Lower lobe of right lung (tissue), 2 donors: ENCODE measurements around the gene ABCB8. TPM values are rescaled to one million over a fixed set of nuclear protein-coding genes. Genes with fewer than 3 reads are reported as not detected.

Experiments
- ATAC-seq, 2 donors: fragments of 200-7000 bp; cut with Tn5 transposase; one replicate each; pipeline ENCODE4 v1.9.1; 2020 to 2022; ENCODE audit warnings: mild to moderate bottlenecking in 2 of 2, moderate library complexity in 2 of 2
- DNase-seq: peaks from one replicate; pipeline ENCODE4 v3.0.0-alpha.2; 2020
- H3K27ac ChIP-seq: fragments of 200-600 bp; one replicate; pipeline ENCODE4 v1.8.0; 2022
- H3K27me3 ChIP-seq: fragments of 200-600 bp; one replicate; pipeline ENCODE4 v1.8.0; 2022; ENCODE audit warnings: low read depth
- H3K36me3 ChIP-seq: fragments of 200-600 bp; one replicate; pipeline ENCODE4 v1.8.0; 2022; ENCODE audit warnings: mild to moderate bottlenecking
- H3K4me1 ChIP-seq: fragments of 200-600 bp; one replicate; pipeline ENCODE4 v1.8.0; 2022
- H3K4me3 ChIP-seq: fragments of 200-600 bp; one replicate; pipeline ENCODE4 v1.8.0; 2022; ENCODE audit warnings: mild to moderate bottlenecking
- H3K9me3 ChIP-seq: fragments of 200-600 bp; one replicate; pipeline ENCODE4 v1.8.0; 2022
- intact Hi-C: fragments of 100-400 bp; cut with DNase I; formaldehyde crosslinking; loops from one replicate; pipeline ENCODE4 v1.11.0; 2022
- total RNA-seq: library from RNA; stranded (reverse); fragmentation: NEBNext Ultra II Directional; extraction: Animal tissue kit (Norgen Biotek cat#: 25700); gene quantifications from one replicate; pipeline ENCODE4 v1.2.1, GENCODE V29; 2021
- TF ChIP-seq, protein P1 (sequence below): fragments of 200-600 bp; IDR thresholded peaks from one replicate; pipeline ENCODE4 v1.8.0; 2022; ENCODE audit warnings: antibody characterized with exemption, mild to moderate bottlenecking
- donor health status: DM: no; HTN: yes; CAD: no; lungs with severe emphysema.

The ABCB8 gene
- total RNA-seq, 1 donor from 2014 or later = 42.4 TPM

DNA sequence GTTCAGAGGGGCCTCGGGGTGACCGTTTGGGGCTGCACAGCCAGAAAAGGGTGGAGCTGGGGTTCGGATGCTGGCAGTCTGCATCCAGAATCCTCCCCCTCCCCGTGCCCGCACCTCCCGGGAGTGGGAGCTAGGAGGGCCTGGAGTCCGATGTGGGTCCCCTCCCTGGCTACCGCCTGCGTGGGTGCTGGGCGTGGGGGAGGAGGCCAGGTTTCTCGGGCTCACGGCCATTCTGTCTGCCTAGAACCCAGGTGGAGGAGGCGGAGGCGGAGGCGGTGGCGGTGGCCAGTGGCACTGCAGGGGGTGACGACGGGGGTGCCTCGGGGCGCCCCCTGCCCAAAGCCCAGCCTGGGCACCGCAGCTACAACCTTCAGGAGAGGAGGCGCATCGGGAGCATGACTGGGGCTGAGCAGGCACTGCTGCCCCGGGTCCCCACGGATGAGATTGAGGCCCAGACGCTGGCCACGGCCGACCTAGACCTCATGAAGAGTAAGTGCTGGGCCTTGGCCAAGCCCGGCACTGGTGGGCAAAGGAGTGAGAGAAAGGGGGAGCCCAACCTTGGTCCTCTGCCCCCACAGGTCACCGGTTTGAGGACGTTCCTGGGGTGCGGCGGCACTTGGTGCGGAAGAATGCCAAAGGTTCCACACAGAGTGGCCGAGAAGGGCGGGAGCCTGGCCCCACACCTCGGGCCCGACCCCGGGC, 38.2 kb downstream of the ABCB8 start:
- ATAC-seq (no peak), DNase-seq (no peak)
- peaks cover 14% of the 10 kb centered on the region for H3K4me1 ChIP-seq
- TF ChIP-seq, protein P1, sequence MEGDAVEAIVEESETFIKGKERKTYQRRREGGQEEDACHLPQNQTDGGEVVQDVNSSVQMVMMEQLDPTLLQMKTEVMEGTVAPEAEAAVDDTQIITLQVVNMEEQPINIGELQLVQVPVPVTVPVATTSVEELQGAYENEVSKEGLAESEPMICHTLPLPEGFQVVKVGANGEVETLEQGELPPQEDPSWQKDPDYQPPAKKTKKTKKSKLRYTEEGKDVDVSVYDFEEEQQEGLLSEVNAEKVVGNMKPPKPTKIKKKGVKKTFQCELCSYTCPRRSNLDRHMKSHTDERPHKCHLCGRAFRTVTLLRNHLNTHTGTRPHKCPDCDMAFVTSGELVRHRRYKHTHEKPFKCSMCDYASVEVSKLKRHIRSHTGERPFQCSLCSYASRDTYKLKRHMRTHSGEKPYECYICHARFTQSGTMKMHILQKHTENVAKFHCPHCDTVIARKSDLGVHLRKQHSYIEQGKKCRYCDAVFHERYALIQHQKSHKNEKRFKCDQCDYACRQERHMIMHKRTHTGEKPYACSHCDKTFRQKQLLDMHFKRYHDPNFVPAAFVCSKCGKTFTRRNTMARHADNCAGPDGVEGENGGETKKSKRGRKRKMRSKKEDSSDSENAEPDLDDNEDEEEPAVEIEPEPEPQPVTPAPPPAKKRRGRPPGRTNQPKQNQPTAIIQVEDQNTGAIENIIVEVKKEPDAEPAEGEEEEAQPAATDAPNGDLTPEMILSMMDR = no peak
- peaks cover 87% of the 10 kb centered on the region for H3K36me3 ChIP-seq
- H3K27ac ChIP-seq = no peak overlapping the region
- H3K27me3 ChIP-seq = no peaks in the 10 kb centered on the region
- intact Hi-C loops = no loop called here
- H3K9me3 ChIP-seq = no peaks in the 10 kb centered on the region
- H3K4me3 ChIP-seq = no peak overlapping the region

GRCh38 chr7:151068069-151068773, 40.0 kb downstream of the ABCB8 start:
- intact Hi-C loops = no loop called here
- TF ChIP-seq, protein P1 = no peak
- no peaks in the 10 kb centered on the region for H3K4me1 ChIP-seq
- DNase-seq (no peak), ATAC-seq (no peak)
- H3K9me3 ChIP-seq = no peaks in the 10 kb centered on the region
- no peak overlapping the region for H3K4me3 ChIP-seq
- H3K27ac ChIP-seq = no peak overlapping the region
- H3K36me3 ChIP-seq = peaks cover 95% of the 10 kb centered on the region
- no peaks in the 10 kb centered on the region for H3K27me3 ChIP-seq

DNA sequence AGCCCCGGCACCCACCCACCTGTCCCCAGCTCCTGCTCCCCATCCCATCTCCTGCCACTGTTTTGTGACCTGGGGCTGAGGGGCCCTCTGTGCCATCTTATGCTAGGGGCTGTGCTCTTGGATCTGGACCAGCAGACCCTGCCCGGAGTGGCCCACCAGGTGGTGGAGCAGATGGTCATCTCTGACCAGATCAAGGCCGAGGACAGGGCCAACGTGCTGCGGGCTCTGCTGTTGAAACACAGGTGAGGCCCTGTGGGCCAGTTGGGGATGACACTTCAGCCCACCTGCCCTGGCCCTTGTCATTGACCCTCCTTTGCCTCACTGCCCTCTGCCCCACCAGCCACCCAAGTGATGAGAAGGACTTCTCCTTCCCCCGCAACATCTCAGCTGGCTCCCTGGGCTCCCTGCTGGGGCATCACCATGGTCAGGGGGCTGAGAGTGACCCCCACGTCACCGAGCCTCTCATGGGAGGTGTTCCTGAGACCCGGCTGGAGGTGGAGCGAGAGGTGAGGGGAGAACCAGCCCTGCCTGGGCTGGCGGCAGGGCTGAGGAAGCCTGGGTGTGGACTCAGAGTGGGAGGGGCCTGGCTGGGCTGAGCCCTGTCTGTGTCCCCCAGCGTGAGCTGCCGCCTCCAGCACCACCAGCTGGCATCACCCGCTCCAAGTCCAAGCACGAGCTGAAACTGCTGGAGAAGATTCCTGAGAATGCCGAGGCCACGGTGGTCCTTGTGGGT, 41.8 kb downstream of the ABCB8 start:
- TF ChIP-seq, protein P1 = no peak
- Histone ChIP-seq H3K27ac (no peak overlapping the region), H3K36me3 (peaks cover 100% of the 10 kb centered on the region), H3K4me1 (no peaks in the 10 kb centered on the region), H3K9me3 (no peaks in the 10 kb centered on the region), H3K27me3 (no peaks in the 10 kb centered on the region), H3K4me3 (no peak overlapping the region)
- DNase-seq (no peak), ATAC-seq (no peak)
- intact Hi-C loops = no loop called here

- H3K27me3 ChIP-seq = no peaks in the 10 kb centered on the region
- intact Hi-C loops = no loop called here
- no peak for DNase-seq
Observed at GRCh38 chr7:151070574-151070960, 42.3 kb downstream of the ABCB8 start.

More at GRCh38 chr7:151070574-151070960, 42.3 kb downstream of the ABCB8 start:
- TF ChIP-seq, protein P1 = no peak
- no peak for ATAC-seq
- Histone ChIP-seq H3K9me3 (no peaks in the 10 kb centered on the region), H3K36me3 (peaks cover 100% of the 10 kb centered on the region), H3K4me3 (no peak overlapping the region), H3K27ac (no peak overlapping the region), H3K4me1 (no peaks in the 10 kb centered on the region)
